MM.1S (cell line): Measurements from ENCODE around the gene KIR2DL4.
"Not testable (repeated sequence)": the region's sequence is repeated elsewhere in the genome, so short reads cannot be mapped to it uniquely, and the experiment has no call there.

Source experiments
- EZH2 ChIP-seq: fragments of 300-600 bp; sonication (generic); optimal IDR thresholded peaks from 2 replicates; pipeline ENCODE3; 2017; ENCODE audit warnings: low read depth, mild to moderate bottlenecking, antibody characterized with exemption, low read length, mixed read lengths
- EZH2phosphoT487 ChIP-seq: fragments of 300-600 bp; sonication (generic); IDR thresholded peaks from 2 replicates; pipeline ENCODE4 v1.6.1; 2018; ENCODE audit warnings: antibody characterized with exemption, low read length
- TF ChIP-seq, protein P1 (sequence below): fragments of 300-600 bp; sonication (generic); IDR thresholded peaks from 2 replicates; pipeline ENCODE4 v1.5.1; 2016; ENCODE audit warnings: antibody characterized with exemption, low read length, mixed read lengths

DNA sequence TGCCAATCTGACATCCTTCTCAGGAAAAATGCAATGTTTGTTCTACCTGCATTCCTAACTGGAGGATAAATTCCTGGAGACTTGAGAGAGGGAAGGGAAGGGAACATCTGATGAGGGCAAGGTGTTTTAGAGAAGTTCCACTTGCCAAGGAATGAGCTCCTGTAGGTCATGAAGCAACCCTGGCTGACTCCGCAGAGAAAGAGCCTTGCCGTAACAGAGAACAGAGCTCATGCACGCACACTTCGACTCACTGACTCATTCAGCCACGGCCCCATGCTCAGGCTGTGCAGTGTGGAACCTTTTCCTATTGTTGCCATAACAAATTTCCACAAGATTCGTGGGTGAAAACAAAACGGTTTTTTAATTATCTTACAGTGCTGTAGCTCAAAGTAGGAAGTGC lies 24.5 kb upstream of the KIR2DL4 start:
- TF ChIP-seq, protein P1, sequence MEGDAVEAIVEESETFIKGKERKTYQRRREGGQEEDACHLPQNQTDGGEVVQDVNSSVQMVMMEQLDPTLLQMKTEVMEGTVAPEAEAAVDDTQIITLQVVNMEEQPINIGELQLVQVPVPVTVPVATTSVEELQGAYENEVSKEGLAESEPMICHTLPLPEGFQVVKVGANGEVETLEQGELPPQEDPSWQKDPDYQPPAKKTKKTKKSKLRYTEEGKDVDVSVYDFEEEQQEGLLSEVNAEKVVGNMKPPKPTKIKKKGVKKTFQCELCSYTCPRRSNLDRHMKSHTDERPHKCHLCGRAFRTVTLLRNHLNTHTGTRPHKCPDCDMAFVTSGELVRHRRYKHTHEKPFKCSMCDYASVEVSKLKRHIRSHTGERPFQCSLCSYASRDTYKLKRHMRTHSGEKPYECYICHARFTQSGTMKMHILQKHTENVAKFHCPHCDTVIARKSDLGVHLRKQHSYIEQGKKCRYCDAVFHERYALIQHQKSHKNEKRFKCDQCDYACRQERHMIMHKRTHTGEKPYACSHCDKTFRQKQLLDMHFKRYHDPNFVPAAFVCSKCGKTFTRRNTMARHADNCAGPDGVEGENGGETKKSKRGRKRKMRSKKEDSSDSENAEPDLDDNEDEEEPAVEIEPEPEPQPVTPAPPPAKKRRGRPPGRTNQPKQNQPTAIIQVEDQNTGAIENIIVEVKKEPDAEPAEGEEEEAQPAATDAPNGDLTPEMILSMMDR: not testable (repeated sequence)
- TF ChIP-seq EZH2phosphoT487, EZH2: not testable (repeated sequence)
